Astrocyte (in vitro differentiated cells and primary cell): Measurements from ENCODE around the gene CDKAL1.

Experiments used
- EZH2 ChIP-seq: IDR thresholded peaks from 2 replicates; pipeline ENCODE4 v1.6.1; 2012; ENCODE audit warnings: mild to moderate bottlenecking, low read length, inconsistent platforms; ENCODE audit not compliant: insufficient read depth
- TF ChIP-seq, protein P1 (sequence below): IDR thresholded peaks from 2 replicates; pipeline ENCODE4 v1.5.1; 2011; ENCODE audit warnings: low read depth, mild to moderate bottlenecking, inconsistent platforms, low read length, moderate library complexity; ENCODE audit not compliant: insufficient read depth

DNA sequence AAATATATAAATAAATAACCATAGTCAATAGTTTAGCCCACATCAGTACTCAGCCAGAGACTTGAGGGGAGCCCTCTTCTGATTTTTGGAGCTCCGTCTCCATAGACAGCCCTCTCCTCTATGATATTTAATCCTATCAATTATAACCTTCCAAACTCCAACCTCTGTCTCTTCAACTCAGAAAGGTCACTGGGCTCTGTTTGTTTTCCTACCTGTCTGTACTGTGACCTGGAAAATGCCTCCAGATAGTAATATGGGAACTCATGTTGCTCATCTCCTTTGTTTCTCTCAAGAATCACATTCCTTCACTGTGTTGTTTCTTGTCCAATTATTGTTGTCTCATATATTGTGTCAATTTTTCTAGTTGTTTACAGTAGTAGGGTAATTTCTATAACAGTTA, 409.7 kb downstream of the CDKAL1 start:
- TF ChIP-seq, protein P1, sequence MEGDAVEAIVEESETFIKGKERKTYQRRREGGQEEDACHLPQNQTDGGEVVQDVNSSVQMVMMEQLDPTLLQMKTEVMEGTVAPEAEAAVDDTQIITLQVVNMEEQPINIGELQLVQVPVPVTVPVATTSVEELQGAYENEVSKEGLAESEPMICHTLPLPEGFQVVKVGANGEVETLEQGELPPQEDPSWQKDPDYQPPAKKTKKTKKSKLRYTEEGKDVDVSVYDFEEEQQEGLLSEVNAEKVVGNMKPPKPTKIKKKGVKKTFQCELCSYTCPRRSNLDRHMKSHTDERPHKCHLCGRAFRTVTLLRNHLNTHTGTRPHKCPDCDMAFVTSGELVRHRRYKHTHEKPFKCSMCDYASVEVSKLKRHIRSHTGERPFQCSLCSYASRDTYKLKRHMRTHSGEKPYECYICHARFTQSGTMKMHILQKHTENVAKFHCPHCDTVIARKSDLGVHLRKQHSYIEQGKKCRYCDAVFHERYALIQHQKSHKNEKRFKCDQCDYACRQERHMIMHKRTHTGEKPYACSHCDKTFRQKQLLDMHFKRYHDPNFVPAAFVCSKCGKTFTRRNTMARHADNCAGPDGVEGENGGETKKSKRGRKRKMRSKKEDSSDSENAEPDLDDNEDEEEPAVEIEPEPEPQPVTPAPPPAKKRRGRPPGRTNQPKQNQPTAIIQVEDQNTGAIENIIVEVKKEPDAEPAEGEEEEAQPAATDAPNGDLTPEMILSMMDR, result no peak
- TF ChIP-seq EZH2, result no peak
